Islet of Langerhans (tissue), 1 donor: ENCODE results near the gene PLPPR3.
"Not testable (repeated sequence)": the region's sequence is repeated elsewhere in the genome, so short reads cannot be mapped to it uniquely, and the experiment has no call there.

ENCODE experiments used
- FAIRE-seq: peaks from one replicate; lab custom pipeline; 2011; peaks lifted over from hg19 to GRCh38; lab: Jason Lieb, UNC

The PLPPR3 gene

DNA sequence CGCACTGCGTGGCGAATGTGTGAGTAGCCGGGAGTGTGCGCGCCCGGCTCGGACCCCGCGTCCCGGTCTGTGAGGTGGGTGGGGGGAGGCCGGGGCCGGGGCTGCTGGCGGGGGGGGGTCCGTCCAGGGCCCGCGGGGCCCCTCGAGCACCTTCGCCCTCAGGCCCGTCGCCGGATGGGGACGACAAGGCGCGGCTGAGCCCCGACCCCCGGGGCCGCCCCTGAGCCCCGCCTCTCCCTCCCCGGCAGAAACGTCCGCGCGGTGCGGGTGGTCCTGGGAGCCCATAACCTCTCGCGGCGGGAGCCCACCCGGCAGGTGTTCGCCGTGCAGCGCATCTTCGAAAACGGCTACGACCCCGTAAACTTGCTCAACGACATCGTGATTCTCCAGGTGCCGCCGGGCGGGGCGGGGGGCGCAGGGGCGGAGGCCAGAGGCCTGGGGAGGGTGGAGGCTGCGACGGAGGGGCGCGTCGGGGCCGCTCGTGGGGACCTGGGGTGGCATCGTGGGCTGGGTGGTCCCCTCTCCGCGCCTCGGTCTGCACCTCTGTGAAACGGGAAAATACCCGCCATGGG lies 31.3 kb upstream of the PLPPR3 start:
- no peak for FAIRE-seq

DNA sequence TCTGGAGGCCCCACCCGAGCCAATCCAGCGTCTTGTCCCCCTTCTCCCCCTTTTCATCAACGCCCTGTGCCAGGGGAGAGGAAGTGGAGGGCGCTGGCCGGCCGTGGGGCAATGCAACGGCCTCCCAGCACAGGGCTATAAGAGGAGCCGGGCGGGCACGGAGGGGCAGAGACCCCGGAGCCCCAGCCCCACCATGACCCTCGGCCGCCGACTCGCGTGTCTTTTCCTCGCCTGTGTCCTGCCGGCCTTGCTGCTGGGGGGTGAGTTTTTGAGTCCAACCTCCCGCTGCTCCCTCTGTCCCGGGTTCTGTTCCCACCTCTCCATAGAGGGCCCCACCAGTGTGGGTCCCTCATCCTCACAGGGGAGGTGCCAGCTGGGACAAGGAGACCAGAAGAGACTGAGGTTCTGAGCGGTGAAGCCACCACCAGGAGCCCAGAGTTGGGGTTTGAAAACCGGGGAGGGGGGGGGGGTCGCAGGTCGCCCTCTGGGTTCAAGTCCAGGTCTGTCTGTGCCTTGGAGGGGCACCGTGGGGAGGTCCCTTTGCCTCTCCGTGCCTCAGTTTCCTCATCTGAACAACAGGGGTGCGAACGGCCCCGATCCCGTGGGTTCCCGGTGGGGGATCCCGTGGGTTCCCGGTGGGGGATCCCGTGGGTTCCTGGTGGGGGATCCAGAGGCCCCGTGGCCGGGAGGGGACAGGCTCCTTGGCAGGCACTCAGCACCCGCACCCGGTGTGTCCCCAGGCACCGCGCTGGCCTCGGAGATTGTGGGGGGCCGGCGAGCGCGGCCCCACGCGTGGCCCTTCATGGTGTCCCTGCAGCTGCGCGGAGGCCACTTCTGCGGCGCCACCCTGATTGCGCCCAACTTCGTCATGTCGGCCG lies 30.6 kb upstream of the PLPPR3 start, which contains the start of gene ELANE:
Gene ELANE (plus strand): TSS at position 168 of the 878 bp plus-strand sequence. CDS start 26 bp downstream, at position 194.
- FAIRE-seq, result no peak

DNA sequence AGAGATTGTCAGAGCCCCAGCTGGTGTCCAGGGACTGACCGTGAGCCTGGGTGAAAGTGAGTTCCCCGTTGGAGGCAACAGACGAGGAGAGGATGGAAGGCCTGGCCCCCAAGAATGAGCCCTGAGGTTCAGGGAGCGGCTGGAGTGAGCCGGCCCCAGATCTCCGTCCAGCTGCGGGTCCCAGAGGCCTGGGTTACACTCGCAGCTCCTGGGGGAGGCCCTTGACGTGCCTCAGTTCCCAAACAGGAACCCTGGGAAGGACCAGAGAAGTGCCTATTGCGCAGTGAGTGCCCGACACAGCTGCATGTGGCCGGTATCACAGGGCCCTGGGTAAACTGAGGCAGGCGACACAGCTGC lies 29.2 kb upstream of the PLPPR3 start:
- FAIRE-seq, result no peak

DNA sequence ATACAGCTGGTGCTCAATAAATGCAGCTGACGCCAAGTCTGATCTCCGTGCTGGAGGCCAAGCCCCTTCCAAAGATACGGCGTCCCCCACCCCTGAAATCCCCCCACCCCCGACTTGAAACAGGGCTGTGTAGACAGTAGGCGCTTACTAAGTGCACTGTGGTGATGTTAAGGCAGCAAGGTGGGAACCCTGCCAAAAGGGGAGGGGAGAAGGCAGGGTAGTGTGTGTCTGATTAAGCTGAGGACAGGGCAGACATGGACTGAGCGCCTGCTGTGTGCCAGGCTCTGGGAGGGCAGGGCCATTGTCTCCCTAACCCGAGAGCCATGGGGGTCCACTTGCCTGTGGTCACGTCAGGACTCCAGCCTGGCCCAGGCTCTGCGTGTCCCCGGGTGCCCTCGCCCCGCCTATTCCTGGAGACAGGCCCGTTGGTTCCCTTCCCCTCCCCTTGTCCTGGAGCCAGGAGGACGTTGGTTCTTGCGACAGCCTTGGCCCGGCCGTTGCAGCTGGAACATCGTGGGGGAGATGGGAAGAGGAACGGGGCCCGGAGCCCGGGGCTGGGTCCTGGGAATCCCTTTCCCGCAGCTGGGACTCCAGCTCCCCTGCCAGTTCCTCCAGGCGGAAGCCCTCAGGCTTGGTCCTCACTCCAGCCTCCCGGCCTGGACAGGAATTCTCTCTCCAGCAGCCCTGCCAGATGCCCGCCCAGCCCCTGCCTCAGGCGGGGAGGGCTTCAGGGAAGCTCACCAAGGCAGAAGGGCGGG lies 28.6 kb upstream of the PLPPR3 start:
- FAIRE-seq, result no peak

DNA sequence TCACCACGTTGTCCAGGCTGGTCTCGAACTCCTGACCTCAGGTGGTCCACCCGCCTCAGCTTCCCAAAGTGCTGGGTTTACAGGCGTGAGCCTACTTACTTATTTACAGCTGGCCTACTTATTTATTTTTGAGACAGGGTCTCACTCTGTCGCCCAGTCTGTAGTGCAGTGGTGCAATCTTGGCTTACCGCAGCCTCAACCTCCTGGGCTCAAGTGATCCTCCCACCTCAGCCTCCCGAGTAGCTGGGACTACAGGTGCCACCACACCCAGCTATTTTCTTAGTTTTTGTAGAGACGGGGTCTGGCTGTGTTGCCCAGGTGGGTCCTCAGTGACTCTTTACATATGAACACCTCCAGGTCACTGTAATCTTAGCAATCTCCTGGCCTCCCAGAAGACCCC lies 27.4 kb upstream of the PLPPR3 start:
- not testable (repeated sequence) for FAIRE-seq

DNA sequence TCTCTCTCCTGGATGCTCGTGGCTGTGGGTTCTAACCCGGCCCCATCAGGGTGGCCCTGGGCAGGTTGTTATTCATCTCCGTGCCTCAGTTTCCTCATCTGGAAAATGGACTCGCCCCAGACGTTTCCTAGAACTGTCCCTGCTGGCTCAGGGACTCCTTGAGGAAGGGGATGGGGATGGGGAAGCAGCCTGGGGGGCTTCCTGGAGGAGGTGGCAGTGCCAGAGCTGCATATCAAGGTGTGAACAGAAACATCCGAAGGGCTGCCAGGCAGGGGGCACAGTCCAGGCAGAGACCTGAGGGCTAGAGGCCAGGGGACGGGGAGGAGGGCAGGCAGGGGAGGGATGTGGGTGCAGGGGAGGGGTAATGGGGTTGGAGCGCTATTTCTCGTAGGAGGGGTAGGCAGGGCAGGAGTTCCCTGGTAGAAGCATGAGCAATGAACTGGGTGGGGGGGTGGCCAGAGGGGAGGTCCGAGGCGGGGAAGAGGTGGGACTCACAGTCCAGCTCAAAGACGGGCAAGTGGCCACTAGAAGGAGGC lies 26.7 kb upstream of the PLPPR3 start:
- FAIRE-seq, result no peak

DNA sequence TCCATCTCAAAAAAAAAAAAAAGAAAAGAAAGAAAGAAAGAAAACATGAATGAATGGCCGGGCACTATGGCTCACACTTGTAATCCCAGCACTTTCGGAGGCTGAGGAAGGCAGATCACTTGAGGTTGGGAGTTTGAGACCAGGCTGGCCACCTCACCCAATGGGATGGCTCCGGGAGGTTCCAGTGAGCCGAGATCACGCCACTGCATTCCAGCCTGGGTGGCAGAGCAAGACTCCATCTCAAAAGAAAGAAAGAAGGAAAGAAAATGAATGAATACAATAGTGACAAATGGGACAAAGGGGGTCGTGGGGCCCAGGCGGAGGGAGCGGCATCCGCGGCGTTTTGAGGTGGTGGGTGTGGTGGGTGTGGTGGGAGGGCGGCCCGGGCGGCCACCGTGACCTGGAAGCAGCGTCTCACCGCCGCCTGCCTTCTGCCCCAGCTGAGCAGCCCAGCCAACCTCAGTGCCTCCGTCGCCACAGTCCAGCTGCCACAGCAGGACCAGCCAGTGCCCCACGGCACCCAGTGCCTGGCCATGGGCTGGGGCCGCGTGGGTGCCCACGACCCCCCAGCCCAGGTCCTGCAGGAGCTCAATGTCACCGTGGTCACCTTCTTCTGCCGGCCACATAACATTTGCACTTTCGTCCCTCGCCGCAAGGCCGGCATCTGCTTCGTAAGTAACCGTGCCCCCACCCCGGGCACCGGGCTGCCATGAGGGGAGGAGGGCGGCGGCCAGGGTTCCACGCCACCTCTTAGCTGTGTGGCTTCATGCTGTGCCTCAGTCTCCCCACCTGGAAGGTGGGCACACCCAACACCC lies 24.2 kb upstream of the PLPPR3 start:
- no peak for FAIRE-seq

DNA sequence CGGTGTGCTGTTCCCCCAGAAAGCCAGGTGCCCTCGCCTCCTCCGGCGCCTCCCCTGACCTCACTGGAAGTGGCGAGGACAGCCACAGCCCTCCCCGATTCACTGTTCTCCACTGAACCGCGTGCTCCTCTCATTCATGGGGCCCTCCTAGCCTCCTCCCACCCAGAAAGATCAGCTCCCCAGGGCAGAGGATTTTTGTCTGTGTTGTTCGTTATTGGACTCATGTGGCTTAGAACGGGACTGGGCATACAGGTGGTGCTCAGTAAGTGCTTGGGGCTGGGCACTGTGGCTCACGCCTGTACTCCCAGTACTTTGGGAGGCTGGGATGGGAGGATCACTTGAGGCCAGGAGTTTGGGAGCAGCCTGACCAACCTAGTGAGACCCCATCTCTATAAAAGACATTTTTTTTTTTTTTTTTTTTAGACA lies 22.8 kb upstream of the PLPPR3 start:
- no peak for FAIRE-seq

DNA sequence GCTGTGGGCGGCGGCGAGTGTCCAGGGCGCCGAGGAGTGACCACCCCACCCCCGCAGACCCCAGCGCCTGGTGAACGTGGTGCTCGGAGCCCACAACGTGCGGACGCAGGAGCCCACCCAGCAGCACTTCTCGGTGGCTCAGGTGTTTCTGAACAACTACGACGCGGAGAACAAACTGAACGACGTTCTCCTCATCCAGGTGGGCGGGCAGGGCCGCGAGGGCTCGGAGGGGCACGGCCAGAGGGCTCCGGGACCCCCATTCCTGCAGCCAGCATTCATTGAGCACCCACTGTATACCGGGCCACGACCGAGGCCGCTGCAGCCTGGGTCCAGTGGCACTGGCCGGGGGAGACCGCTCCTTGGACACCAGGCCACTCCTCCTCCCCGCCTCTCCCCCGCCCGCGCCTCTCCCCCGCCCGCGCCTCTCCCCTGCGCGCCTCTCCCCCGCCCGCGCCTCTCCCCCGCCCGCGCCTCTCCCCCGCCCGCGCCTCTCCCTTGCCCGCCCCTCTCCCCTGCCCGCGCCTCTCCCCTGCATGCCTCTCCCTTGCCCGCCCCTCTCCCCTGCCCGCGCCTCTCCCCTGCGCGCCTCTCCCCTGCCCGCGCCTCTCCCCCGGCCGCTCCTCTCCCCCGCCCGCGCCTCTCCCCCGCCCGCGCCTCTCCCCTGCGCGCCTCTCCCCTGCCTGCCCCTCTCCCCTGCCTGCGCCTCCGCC lies 22.2 kb upstream of the PLPPR3 start:
- no peak for FAIRE-seq

DNA sequence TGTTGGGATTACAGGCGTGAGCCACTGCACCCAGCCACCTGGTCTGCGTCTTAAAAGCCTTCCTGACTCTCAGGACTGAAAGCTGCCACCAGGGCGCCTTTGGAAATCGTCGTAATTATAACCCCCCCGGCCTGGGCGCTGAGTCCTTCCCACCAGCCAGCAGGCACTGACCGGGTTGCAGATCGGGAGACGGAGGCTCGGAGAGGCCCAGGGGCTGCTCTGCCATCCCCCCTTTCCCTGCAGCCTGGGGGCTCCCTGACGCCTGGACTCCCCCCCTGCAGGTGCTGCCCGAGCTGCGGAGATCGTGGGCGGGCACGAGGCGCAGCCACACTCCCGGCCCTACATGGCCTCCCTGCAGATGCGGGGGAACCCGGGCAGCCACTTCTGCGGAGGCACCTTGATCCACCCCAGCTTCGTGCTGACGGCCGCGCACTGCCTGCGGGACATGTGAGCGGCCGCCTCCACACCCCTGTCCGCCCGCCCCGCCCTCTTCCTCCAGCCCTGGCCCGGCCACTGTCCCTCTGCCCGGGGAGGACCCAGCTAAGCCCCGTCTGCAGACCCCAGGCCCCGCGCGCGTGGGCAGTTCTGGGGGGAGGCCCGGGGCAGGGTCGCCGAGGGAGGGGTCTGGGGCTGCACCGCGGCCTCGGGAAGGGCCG lies 21.6 kb upstream of the PLPPR3 start:
- FAIRE-seq, result no peak

DNA sequence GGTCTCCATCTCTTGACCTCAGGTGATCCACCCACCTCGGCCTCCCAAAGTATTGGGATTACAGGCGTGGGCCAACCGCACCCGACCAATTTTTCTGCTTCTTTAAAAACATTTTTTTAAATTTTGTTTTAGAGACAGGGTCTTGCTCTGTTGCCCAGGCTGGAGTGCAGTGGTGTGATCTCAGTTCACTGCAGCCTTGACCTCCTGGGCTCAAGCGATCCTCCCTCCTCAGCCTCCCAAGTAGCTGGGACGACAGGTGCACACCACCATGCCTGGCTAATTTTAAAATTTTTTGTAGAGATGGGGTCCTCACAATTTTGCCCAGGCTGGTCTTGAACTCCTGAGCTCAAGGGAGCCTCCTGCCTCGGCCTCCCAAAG lies 21.0 kb upstream of the PLPPR3 start:
- not testable (repeated sequence) for FAIRE-seq

DNA sequence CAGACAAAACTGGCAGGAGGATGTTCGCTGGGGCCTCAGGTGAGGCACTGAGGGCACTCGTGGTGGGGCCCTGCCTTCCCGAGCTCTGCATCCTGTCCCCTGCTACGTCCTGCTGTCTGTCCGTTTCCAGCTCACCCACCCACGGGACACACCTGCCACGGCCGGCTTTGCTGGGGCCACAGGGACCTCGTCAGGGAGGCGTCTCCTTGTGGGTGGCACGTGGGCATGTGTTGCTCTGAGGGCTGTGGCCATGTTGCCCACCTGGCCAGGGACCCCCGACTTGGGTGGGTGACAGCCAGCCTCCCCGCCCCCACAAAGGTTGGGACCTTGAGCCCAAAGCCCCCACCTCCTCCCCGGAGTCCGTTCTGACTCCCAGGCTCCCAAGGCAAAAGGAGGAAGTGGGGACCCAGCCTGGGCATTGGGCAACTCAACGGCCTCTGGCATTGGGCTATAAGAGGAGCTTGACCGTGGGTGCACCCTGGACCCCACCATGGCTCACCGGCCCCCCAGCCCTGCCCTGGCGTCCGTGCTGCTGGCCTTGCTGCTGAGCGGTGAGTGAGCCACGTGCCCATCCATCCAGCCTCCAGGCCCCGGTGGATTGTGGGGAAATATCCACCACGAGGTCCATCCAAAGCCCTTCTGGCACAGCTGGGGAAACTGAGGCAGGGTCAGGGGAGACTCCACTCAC lies 18.9 kb upstream of the PLPPR3 start, which contains the start of gene PRTN3:
Gene PRTN3 (plus strand): TSS at position 481 of the 688 bp plus-strand sequence. CDS start 10 bp downstream, at position 491.
- FAIRE-seq, result no peak

DNA sequence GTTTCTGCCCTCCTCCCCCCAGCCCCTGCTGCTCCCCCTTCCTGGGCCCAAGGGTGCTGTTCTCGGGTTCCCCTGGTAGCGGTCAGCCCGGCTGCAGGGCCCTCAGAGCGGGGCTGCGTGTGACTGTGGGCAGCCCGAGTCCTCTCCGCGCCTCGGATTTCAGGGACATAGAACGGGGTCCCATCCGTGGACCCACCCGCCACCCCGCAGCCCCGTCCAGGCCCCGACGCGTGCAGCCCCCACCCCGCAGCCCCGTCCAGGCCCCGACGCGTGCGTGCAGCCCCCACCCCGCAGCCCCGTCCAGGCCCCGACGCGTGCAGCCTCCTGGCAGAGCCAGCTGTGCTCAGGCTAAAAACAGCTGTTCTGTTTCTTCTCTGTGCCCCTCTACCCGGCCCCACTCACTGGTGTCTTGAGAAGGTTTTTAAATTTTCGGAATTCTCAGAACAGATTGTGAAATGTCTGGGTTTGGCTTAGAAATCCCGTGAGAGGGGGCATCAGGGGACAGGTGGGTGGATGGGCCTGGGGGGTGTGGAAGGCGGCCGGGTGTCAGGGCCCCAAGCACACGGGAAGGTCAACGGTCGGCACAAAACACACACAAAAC lies 13.6 kb upstream of the PLPPR3 start:
- FAIRE-seq, result no peak

DNA sequence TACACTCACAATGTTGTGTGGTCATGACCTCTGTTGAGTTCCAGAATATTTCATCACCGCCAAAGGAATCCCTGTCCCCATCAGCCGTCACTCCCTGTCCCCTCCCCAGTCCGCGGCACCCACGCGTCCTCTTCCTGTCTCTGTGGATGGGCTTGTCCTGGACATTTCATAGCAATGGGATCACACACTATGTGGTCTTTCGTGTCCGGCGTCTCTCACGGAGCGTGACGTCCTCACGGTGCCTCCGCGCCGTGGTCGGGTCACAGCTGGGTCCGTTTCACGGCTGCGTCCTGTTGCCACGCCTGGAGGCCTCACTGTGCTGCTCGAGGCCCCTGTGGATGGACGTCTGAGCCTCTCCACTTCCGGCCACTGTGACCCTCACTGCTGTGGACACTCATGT lies 12.5 kb upstream of the PLPPR3 start:
- no peak for FAIRE-seq

DNA sequence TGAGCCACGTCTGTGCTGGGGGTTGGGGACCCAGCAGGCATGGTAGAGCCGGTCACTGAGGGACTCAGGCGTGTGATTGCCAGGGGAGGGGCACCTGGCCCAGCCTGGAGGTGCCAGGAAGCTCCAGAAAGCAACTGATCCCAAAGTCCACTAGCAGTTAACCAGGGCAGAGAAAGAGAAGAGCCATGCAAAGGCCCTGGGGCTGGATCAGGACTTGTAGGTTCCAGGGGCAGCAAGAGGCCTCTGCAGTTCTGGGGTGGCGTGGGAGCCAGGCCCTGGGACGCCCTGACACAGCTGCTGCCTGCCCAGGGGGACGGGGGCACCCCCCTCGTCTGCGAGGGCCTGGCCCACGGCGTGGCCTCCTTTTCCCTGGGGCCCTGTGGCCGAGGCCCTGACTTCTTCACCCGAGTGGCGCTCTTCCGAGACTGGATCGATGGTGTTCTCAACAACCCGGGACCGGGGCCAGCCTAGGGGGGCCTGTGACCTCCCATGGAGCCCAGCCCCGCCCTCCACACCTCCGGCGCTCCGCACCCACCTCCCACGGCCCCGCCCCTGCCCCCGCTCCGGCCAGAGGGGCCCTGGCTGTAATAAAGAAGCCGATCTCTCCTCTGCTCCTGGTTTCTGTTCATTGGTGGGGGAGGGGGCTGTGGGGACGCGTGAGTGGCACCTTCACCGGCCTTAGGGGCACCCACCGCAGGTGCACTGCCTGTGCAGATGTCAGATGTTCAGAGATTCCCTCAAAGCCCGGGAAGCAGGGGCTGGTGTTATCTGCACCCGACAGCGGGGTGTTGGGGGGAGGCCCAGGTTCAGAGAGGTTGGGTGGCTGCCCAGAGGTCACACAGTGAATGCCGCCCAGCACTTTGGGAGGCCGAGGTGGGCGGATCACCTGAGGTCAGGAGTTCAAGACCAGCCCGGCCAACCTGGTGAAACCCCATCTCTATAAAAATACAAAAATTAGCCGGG lies 9.9 kb upstream of the PLPPR3 start:
- no peak for FAIRE-seq

DNA sequence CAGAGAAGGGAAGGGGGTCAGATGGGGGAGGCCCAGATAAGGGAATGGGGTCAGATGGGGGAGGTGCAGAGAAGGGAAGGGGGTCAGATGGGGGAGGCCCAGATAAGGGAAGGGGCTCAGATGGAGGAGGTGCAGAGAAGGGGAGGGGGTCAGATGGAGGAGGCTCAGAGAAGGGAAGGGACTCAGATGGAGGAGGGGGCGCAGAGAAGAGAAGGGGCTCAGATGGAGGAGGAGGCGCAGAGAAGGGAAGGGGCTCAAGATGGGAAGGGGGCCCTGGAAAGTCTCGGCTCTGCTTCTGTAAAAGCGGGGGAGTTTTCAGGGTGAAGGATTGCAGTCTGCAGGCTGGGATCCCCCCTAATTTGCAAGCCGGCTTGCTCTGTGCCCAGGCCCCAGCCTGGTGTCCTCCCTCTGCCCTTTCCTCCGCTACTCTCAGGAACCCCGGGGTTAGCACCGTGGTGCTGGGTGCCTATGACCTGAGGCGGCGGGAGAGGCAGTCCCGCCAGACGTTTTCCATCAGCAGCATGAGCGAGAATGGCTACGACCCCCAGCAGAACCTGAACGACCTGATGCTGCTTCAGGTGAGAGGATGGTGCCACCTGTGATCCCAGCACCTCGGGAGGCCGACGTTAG lies 7.5 kb upstream of the PLPPR3 start:
- FAIRE-seq, result no peak

DNA sequence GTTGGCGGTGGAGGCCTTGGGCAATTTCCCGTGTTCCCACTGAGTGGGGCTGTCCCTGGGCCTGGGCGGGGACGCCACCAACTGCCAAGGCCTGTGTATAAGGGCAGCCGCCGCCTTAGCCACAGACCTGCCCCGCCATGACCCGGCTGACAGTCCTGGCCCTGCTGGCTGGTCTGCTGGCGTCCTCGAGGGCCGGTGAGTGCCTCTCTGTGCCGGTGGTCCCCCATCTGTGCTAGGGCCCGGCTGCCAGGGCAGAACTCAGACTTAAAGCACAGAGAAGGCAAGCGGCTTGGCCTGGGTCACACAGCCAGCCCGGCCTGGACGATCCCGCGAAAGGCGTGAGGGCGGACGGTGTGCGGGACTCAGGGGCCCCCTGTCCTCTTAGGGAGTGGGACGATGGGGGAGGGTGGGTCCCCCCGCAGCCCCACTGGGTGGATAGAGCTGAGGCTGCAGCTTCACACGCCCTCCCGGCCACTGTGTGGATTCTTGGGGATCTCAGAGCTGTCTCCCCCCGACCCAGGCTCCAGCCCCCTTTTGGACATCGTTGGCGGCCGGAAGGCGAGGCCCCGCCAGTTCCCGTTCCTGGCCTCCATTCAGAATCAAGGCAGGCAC lies 6.1 kb upstream of the PLPPR3 start, which contains the start of gene AZU1:
Gene AZU1 (plus strand): TSS at position 128 of the 612 bp plus-strand sequence. CDS start 10 bp downstream, at position 138.
- FAIRE-seq, result no peak
